Keratinocyte (primary cell): Measurements from ENCODE around the gene SLC25A42.
"Not testable (repeated sequence)": the region's sequence is repeated elsewhere in the genome, so short reads cannot be mapped to it uniquely, and the experiment has no call there.

Experiments
- EZH2 ChIP-seq: IDR thresholded peaks from one replicate; pipeline ENCODE4 v1.6.1; 2012; ENCODE audit warnings: inconsistent platforms, mild to moderate bottlenecking, low read length, moderate library complexity
- TF ChIP-seq, protein P1 (sequence below), 3 experiments: IDR thresholded peaks in 1 of 3; conservative IDR thresholded peaks in 1 of 3; optimal IDR thresholded peaks in 1 of 3; 2 replicates in 2 of 3; 3 replicates in 1 of 3; pipeline versions ENCODE3 to v1.5.1; 2011; ENCODE audit warnings: low read length in 3 of 3, mild to moderate bottlenecking in 3 of 3, moderate library complexity in 2 of 3, control low read depth in 1 of 3, inconsistent platforms in 1 of 3; ENCODE audit not compliant: insufficient read depth in 2 of 3; ENCODE audit errors: extremely low read depth in 1 of 3

DNA sequence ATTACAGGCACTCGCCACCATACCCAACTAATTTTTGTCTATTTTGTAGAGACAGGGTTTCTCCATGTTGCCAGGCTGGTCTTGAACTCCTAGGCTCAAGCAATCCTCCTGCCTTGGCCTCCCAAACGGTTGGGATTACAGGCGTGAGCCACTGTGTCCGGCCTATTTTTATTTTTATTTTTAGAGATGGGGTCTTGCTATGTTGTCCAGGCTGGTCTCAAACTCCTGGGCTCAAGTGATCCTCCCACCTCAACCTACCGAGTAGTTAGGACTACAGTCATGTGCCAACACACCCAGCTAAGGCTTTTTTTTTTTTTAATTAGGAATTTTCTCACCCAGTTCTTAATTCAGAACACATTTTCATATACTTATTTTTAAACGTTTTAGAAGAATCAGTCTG is 71.9 kb downstream of the SLC25A42 start:
- TF ChIP-seq EZH2 = not testable (repeated sequence)
- TF ChIP-seq, protein P1, sequence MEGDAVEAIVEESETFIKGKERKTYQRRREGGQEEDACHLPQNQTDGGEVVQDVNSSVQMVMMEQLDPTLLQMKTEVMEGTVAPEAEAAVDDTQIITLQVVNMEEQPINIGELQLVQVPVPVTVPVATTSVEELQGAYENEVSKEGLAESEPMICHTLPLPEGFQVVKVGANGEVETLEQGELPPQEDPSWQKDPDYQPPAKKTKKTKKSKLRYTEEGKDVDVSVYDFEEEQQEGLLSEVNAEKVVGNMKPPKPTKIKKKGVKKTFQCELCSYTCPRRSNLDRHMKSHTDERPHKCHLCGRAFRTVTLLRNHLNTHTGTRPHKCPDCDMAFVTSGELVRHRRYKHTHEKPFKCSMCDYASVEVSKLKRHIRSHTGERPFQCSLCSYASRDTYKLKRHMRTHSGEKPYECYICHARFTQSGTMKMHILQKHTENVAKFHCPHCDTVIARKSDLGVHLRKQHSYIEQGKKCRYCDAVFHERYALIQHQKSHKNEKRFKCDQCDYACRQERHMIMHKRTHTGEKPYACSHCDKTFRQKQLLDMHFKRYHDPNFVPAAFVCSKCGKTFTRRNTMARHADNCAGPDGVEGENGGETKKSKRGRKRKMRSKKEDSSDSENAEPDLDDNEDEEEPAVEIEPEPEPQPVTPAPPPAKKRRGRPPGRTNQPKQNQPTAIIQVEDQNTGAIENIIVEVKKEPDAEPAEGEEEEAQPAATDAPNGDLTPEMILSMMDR (optimal IDR thresholded peaks at IDR 0.05 in 1 of 3, IDR thresholded peaks at IDR 0.05 in 1 of 3, conservative IDR thresholded peaks at IDR 0.05 in 1 of 3; ENCODE audit: extremely low read depth in 1 of 3, insufficient read depth in 2 of 3, low read length in 3 of 3) = not testable (repeated sequence)
